ENCODE results near the gene GHRHR.

Gene GHRHR

DNA sequence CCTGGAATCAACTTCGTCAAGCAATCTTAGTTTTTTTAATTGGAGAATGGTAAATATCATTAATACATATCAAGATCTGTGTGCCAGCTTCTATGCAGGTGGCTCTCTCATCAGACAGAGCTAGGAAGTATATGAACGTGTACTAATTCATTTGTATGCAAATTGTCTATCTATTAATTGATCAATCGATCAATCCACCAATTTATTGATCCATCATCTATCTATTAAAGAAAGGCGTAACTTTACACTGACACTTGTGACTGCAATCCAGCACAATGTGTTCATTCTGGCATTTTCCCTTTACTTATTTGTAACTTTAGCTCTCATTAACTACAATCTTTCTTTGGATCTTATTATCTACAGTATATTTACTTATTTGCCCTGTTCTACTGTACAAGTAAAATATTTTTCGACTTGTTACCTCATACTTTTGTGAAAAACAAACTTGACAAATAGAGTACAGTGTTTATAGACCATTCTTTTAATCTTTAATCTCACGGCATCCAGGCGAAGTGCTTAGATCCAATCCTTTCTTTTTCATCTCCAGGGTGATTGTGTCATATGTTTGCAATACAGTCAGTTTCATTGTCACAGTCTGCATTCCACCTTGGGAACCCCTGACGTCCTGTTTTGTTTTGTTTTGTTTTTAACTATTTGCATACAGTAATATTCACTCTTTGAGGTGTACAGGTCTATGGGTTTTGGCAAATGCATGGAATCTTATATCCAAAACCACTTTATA lies 22.0 kb upstream of the GHRHR start:
- TF ChIP-seq SPI1 (IDR thresholded peaks at IDR 0.05; ENCODE audit: borderline replicate concordance, low read depth), result no peak
- no peak for TF ChIP-seq GABPA (IDR thresholded peaks at IDR 0.05; ENCODE audit: low read depth)
- TF ChIP-seq, protein P1, sequence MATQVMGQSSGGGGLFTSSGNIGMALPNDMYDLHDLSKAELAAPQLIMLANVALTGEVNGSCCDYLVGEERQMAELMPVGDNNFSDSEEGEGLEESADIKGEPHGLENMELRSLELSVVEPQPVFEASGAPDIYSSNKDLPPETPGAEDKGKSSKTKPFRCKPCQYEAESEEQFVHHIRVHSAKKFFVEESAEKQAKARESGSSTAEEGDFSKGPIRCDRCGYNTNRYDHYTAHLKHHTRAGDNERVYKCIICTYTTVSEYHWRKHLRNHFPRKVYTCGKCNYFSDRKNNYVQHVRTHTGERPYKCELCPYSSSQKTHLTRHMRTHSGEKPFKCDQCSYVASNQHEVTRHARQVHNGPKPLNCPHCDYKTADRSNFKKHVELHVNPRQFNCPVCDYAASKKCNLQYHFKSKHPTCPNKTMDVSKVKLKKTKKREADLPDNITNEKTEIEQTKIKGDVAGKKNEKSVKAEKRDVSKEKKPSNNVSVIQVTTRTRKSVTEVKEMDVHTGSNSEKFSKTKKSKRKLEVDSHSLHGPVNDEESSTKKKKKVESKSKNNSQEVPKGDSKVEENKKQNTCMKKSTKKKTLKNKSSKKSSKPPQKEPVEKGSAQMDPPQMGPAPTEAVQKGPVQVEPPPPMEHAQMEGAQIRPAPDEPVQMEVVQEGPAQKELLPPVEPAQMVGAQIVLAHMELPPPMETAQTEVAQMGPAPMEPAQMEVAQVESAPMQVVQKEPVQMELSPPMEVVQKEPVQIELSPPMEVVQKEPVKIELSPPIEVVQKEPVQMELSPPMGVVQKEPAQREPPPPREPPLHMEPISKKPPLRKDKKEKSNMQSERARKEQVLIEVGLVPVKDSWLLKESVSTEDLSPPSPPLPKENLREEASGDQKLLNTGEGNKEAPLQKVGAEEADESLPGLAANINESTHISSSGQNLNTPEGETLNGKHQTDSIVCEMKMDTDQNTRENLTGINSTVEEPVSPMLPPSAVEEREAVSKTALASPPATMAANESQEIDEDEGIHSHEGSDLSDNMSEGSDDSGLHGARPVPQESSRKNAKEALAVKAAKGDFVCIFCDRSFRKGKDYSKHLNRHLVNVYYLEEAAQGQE (IDR thresholded peaks at IDR 0.05; ENCODE audit: insufficient replicate concordance, low read depth), result no peak
- TF ChIP-seq POLR2AphosphoS5 (IDR thresholded peaks at IDR 0.05; ENCODE audit: low read depth), result no peak
- TF ChIP-seq, protein P2, sequence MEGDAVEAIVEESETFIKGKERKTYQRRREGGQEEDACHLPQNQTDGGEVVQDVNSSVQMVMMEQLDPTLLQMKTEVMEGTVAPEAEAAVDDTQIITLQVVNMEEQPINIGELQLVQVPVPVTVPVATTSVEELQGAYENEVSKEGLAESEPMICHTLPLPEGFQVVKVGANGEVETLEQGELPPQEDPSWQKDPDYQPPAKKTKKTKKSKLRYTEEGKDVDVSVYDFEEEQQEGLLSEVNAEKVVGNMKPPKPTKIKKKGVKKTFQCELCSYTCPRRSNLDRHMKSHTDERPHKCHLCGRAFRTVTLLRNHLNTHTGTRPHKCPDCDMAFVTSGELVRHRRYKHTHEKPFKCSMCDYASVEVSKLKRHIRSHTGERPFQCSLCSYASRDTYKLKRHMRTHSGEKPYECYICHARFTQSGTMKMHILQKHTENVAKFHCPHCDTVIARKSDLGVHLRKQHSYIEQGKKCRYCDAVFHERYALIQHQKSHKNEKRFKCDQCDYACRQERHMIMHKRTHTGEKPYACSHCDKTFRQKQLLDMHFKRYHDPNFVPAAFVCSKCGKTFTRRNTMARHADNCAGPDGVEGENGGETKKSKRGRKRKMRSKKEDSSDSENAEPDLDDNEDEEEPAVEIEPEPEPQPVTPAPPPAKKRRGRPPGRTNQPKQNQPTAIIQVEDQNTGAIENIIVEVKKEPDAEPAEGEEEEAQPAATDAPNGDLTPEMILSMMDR (IDR thresholded peaks at IDR 0.05; ENCODE audit: insufficient read depth, low read length), result no peak
- no peak overlapping the region for H3K27ac ChIP-seq (replicated peaks)
- no peak overlapping the region for H3K4me3 ChIP-seq (replicated peaks; ENCODE audit: insufficient read depth, low read length)
- peaks cover 7% of the 10 kb centered on the region for H3K27me3 ChIP-seq (ENCODE audit: insufficient read depth, poor library complexity, severe bottlenecking)
- no peak for DNase-seq (ENCODE audit: low read depth in 1 of 2, low spot score in 1 of 2)

DNA sequence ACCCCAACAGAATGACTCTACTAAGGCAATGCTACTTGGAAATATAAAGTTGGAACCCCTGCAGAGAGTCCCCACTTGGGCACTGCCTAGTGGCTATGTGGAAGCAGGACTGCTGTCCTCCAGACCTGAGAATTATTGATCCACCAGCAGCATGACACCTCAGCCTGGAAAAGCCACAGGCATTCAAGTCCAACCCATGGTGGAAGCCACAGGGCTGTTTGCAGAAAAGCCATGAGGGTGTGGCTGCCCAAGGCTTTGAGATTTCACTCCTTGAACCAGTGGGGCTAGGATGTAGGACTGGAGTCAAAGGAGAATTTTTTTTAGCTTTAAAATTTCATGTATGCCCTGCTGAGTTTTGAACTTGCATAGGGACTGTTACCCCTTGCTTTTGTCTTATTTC lies 13.6 kb upstream of the GHRHR start:
- H3K27ac ChIP-seq (replicated peaks), result no peak overlapping the region
- H3K4me3 ChIP-seq (replicated peaks; ENCODE audit: insufficient read depth, low read length), result no peak overlapping the region
- DNase-seq (ENCODE audit: low read depth in 1 of 2, low spot score in 1 of 2), result no peak
- TF ChIP-seq POLR2AphosphoS5 (IDR thresholded peaks at IDR 0.05; ENCODE audit: low read depth), result no peak
- TF ChIP-seq GABPA (IDR thresholded peaks at IDR 0.05; ENCODE audit: low read depth), result no peak
- TF ChIP-seq, protein P2 (IDR thresholded peaks at IDR 0.05; ENCODE audit: insufficient read depth, low read length), result no peak
- no peak for TF ChIP-seq SPI1 (IDR thresholded peaks at IDR 0.05; ENCODE audit: borderline replicate concordance, low read depth)
- TF ChIP-seq, protein P1 (IDR thresholded peaks at IDR 0.05; ENCODE audit: insufficient replicate concordance, low read depth), result no peak
- peaks cover 4% of the 10 kb centered on the region for H3K27me3 ChIP-seq (ENCODE audit: insufficient read depth, poor library complexity, severe bottlenecking)

DNA sequence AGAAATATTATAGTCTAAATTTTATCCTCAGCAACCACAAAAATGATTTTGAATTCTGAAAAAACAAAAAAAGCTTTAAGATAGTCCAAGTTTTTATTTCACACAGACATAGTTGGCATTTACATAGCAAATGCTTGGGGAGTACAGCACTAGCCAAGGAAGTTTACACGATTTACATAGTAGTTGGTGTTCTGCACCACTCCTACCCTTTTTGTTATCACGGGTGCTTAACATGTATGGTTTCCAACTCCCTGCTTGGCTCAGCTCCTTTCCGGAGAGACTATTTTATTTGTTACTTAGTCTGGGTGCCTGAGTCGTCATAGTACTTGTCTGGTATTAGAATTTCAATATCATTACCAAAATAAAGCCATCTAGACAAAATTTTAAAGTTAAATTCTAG lies 8.8 kb upstream of the GHRHR start:
- TF ChIP-seq POLR2AphosphoS5 (IDR thresholded peaks at IDR 0.05; ENCODE audit: low read depth), result no peak
- TF ChIP-seq GABPA (IDR thresholded peaks at IDR 0.05; ENCODE audit: low read depth), result no peak
- TF ChIP-seq, protein P2 (IDR thresholded peaks at IDR 0.05; ENCODE audit: insufficient read depth, low read length), result no peak
- no peak for TF ChIP-seq SPI1 (IDR thresholded peaks at IDR 0.05; ENCODE audit: borderline replicate concordance, low read depth)
- TF ChIP-seq, protein P1 (IDR thresholded peaks at IDR 0.05; ENCODE audit: insufficient replicate concordance, low read depth), result no peak
- H3K27me3 ChIP-seq (ENCODE audit: insufficient read depth, poor library complexity, severe bottlenecking), result no peaks in the 10 kb centered on the region
- H3K27ac ChIP-seq (replicated peaks), result no peak overlapping the region
- no peak for DNase-seq (ENCODE audit: low read depth in 1 of 2, low spot score in 1 of 2)
- no peak overlapping the region for H3K4me3 ChIP-seq (replicated peaks; ENCODE audit: insufficient read depth, low read length)
